Activated CD4-positive, alpha-beta memory T cell treated with anti-CD3 and anti-CD28 coated beads, Interleukin-2, amount 10 ng/mL, durations not matched to agents 7 days and 5 days (primary cell): ENCODE measurements around the gene CYP3A7. TPM values are rescaled to one million over a fixed set of nuclear protein-coding genes. Genes with fewer than 3 reads are reported as not detected.
"Not testable (repeated sequence)": the region's sequence is repeated elsewhere in the genome, so short reads cannot be mapped to it uniquely, and the experiment has no call there.

ENCODE experiments used
- CTCF ChIA-PET: fragments of 350-600 bp; sonication (Branson Sonifier 250); formaldehyde crosslinking; loops from one replicate; lab custom pipeline; 2021; ENCODE audit warnings: antibody characterized with exemption, inconsistent platforms; lab: Charles Lee
- POLR2A ChIA-PET: fragments of 350-600 bp; sonication (Branson Sonifier 250); formaldehyde crosslinking; loops from one replicate; lab custom pipeline; 2021; ENCODE audit warnings: antibody characterized with exemption; lab: Charles Lee
- DNase-seq: peaks from one replicate; pipeline ENCODE4 v3.0.0-alpha.2; 2020
- H3K27ac Mint-ChIP-seq: one replicate; pipeline ENCODE4 v1.8.0; 2021; ENCODE audit warnings: mild to moderate bottlenecking, mixed read lengths
- H3K27me3 Mint-ChIP-seq: one replicate; pipeline ENCODE4 v1.8.0; 2021; ENCODE audit warnings: mixed read lengths
- H3K36me3 Mint-ChIP-seq: one replicate; pipeline ENCODE4 v1.8.0; 2021; ENCODE audit warnings: low read depth, mixed read lengths
- H3K4me1 Mint-ChIP-seq: one replicate; pipeline ENCODE4 v1.8.0; 2021; ENCODE audit warnings: mixed read lengths
- H3K4me3 Mint-ChIP-seq: one replicate; pipeline ENCODE4 v1.8.0; 2021; ENCODE audit warnings: mild to moderate bottlenecking, mixed read lengths
- H3K9me3 Mint-ChIP-seq: one replicate; pipeline ENCODE4 v1.8.0; 2021; ENCODE audit warnings: mixed read lengths
- total RNA-seq, 2 experiments: library from RNA; stranded (reverse); gene quantifications; one replicate each; pipeline ENCODE4 v1.2.3, GENCODE V29; 2021

The CYP3A7 gene
- total RNA-seq, 2 experiments from 2014 or later: not detected

- H3K27me3 Mint-ChIP-seq: peaks cover 13% of the 10 kb centered on the region
- CTCF ChIA-PET, H3K4me1 Mint-ChIP-seq, H3K4me3 Mint-ChIP-seq, DNase-seq, H3K27ac Mint-ChIP-seq, H3K36me3 Mint-ChIP-seq, POLR2A ChIA-PET, H3K9me3 Mint-ChIP-seq: not testable (repeated sequence)
Measured at GRCh38 chr7:99685871-99686608, 49.0 kb downstream of the CYP3A7 start.

GRCh38 chr7:99685129-99685758 lies 49.8 kb downstream of the CYP3A7 start:
- H3K4me3 Mint-ChIP-seq: no peak overlapping the region
- H3K9me3 Mint-ChIP-seq: peaks cover 7% of the 10 kb centered on the region
- no peaks in the 10 kb centered on the region for H3K36me3 Mint-ChIP-seq
- ChIA-PET CTCF (no interaction called here), POLR2A (no interaction called here)
- no peaks in the 10 kb centered on the region for H3K4me1 Mint-ChIP-seq
- peaks cover 13% of the 10 kb centered on the region for H3K27me3 Mint-ChIP-seq
- DNase-seq: no peak
- no peak overlapping the region for H3K27ac Mint-ChIP-seq

GRCh38 chr7:99679400-99680191 lies 55.4 kb downstream of the CYP3A7 start, which contains the start of gene CYP3A5:
TSS of gene CYP3A5 (minus strand) at chr7:99679996. CDS start at chr7:99679896, 100 bp downstream.
- POLR2A ChIA-PET: no interaction called here

GRCh38 chr7:99679032-99679399 lies 56.0 kb downstream of the CYP3A7 start:
- Mint-ChIP-seq H3K27ac (no peak overlapping the region), H3K9me3 (peaks cover 2% of the 10 kb centered on the region), H3K4me3 (no peak overlapping the region), H3K4me1 (peaks cover 8% of the 10 kb centered on the region), H3K36me3 (no peaks in the 10 kb centered on the region), H3K27me3 (no peaks in the 10 kb centered on the region)
- CTCF ChIA-PET: no interaction called here
- DNase-seq: no peak
- POLR2A ChIA-PET: no interaction called here

More at GRCh38 chr7:99679400-99680191, 55.4 kb downstream of the CYP3A7 start, which contains the start of gene CYP3A5:
- CTCF ChIA-PET: no interaction called here
- no peak within 1 kb of the TSS for H3K27ac Mint-ChIP-seq
- no peaks in the 10 kb centered on the region for H3K27me3 Mint-ChIP-seq
- no peak for DNase-seq
- H3K4me1 Mint-ChIP-seq: peaks cover 8% of the 10 kb centered on the region
- H3K9me3 Mint-ChIP-seq: peaks cover 2% of the 10 kb centered on the region
- no peak within 1 kb of the TSS for H3K4me3 Mint-ChIP-seq
- H3K36me3 Mint-ChIP-seq: no peaks in the 10 kb centered on the region

GRCh38 chr7:99677648-99678045 lies 57.3 kb downstream of the CYP3A7 start:
- Mint-ChIP-seq H3K36me3 (no peaks in the 10 kb centered on the region), H3K4me3 (no peak overlapping the region), H3K4me1 (peaks cover 8% of the 10 kb centered on the region), H3K27me3 (no peaks in the 10 kb centered on the region), H3K27ac (no peak overlapping the region), H3K9me3 (no peaks in the 10 kb centered on the region)
- DNase-seq: no peak
- ChIA-PET CTCF (no interaction called here), POLR2A (no interaction called here)

- H3K27ac Mint-ChIP-seq: no peak overlapping the region
- POLR2A ChIA-PET: no interaction called here
- H3K4me1 Mint-ChIP-seq: peaks cover 8% of the 10 kb centered on the region
- no peaks in the 10 kb centered on the region for H3K9me3 Mint-ChIP-seq
- no peak overlapping the region for H3K4me3 Mint-ChIP-seq
- no peaks in the 10 kb centered on the region for H3K36me3 Mint-ChIP-seq
- H3K27me3 Mint-ChIP-seq: no peaks in the 10 kb centered on the region
- CTCF ChIA-PET: no interaction called here
- DNase-seq: no peak
Measured at GRCh38 chr7:99677013-99677647, 57.9 kb downstream of the CYP3A7 start.

GRCh38 chr7:99674995-99675742 lies 59.8 kb downstream of the CYP3A7 start:
- H3K9me3 Mint-ChIP-seq: no peaks in the 10 kb centered on the region
- ChIA-PET CTCF (no interaction called here), POLR2A (no interaction called here)
- H3K27me3 Mint-ChIP-seq: no peaks in the 10 kb centered on the region
- H3K4me1 Mint-ChIP-seq: peaks cover 8% of the 10 kb centered on the region
- no peak overlapping the region for H3K4me3 Mint-ChIP-seq
- no peak for DNase-seq
- H3K36me3 Mint-ChIP-seq: no peaks in the 10 kb centered on the region
- H3K27ac Mint-ChIP-seq: no peak overlapping the region

GRCh38 chr7:99672573-99672972 lies 62.4 kb downstream of the CYP3A7 start:
- no peaks in the 10 kb centered on the region for H3K9me3 Mint-ChIP-seq
- POLR2A ChIA-PET: no interaction called here
- H3K27ac Mint-ChIP-seq: no peak overlapping the region

GRCh38 chr7:99669782-99670181 lies 65.2 kb downstream of the CYP3A7 start:
- Mint-ChIP-seq H3K27ac (no peak overlapping the region), H3K4me3 (no peak overlapping the region), H3K4me1 (peaks cover 2% of the 10 kb centered on the region), H3K9me3 (no peaks in the 10 kb centered on the region), H3K27me3 (no peaks in the 10 kb centered on the region), H3K36me3 (peaks cover 2% of the 10 kb centered on the region)
- CTCF ChIA-PET: no interaction called here
- DNase-seq: no peak
- POLR2A ChIA-PET: no interaction called here

More at GRCh38 chr7:99672573-99672972, 62.4 kb downstream of the CYP3A7 start:
- no peaks in the 10 kb centered on the region for H3K27me3 Mint-ChIP-seq
- no peaks in the 10 kb centered on the region for H3K36me3 Mint-ChIP-seq
- no peak for DNase-seq
- CTCF ChIA-PET: no interaction called here
- H3K4me3 Mint-ChIP-seq: no peak overlapping the region
- H3K4me1 Mint-ChIP-seq: peaks cover 8% of the 10 kb centered on the region

- H3K27me3 Mint-ChIP-seq: no peaks in the 10 kb centered on the region
- no peak for DNase-seq
- no peak overlapping the region for H3K4me3 Mint-ChIP-seq
- no peak overlapping the region for H3K27ac Mint-ChIP-seq
- no peaks in the 10 kb centered on the region for H3K4me1 Mint-ChIP-seq
- H3K9me3 Mint-ChIP-seq: no peaks in the 10 kb centered on the region
- peaks cover 5% of the 10 kb centered on the region for H3K36me3 Mint-ChIP-seq
- ChIA-PET CTCF (no interaction called here), POLR2A (no interaction called here)
Measured at GRCh38 chr7:99668541-99668940, 66.5 kb downstream of the CYP3A7 start.

- Mint-ChIP-seq H3K27ac (no peak overlapping the region), H3K9me3 (no peaks in the 10 kb centered on the region), H3K36me3 (peaks cover 5% of the 10 kb centered on the region), H3K4me3 (no peak overlapping the region), H3K4me1 (no peaks in the 10 kb centered on the region), H3K27me3 (no peaks in the 10 kb centered on the region)
- POLR2A ChIA-PET: no interaction called here
- DNase-seq: no peak
- CTCF ChIA-PET: no interaction called here
Measured at GRCh38 chr7:99667179-99667578, 67.8 kb downstream of the CYP3A7 start.

GRCh38 chr7:99666013-99666395 lies 69.0 kb downstream of the CYP3A7 start:
- Mint-ChIP-seq H3K27me3 (no peaks in the 10 kb centered on the region), H3K4me3 (no peak overlapping the region), H3K27ac (no peak overlapping the region), H3K36me3 (peaks cover 5% of the 10 kb centered on the region), H3K4me1 (no peaks in the 10 kb centered on the region), H3K9me3 (no peaks in the 10 kb centered on the region)
- ChIA-PET POLR2A (no interaction called here), CTCF (no interaction called here)
- no peak for DNase-seq
